ENCODE results near the gene ITGA6. TPM values are rescaled to one million over a fixed set of nuclear protein-coding genes. Genes with fewer than 3 reads are reported as not detected.
"Not testable (repeated sequence)": the region's sequence is repeated elsewhere in the genome, so short reads cannot be mapped to it uniquely, and the experiment has no call there.

Gene ITGA6
- total and polyA plus RNA-seq, 8 donors, result 14.7 to 92.7 (median 54.8) TPM

GRCh38 chr2:172531309-172531708 is 103.9 kb downstream of the ITGA6 start:
- FAIRE-seq, result no peak
- Histone ChIP-seq H3K27me3 (no peaks in the 10 kb centered on the region), H3K4me3 (no peak overlapping the region), H3K27ac (no peak overlapping the region), H3K4me1 (no peaks in the 10 kb centered on the region), H3K36me3 (no peaks in the 10 kb centered on the region), H3K9me3 (no peaks in the 10 kb centered on the region)
- no peak for DNase-seq
- intact Hi-C loops (cut with DNase I), result no loop called here
- 84 to 94% methylated on average over 2 of the region's 2 CpGs for WGBS, 2 donors
- no peak for ATAC-seq
- TF ChIP-seq CTCF (IDR thresholded peaks at IDR 0.05), result no peak

GRCh38 chr2:172532461-172532860 is 105.1 kb downstream of the ITGA6 start:
- ATAC-seq; H3K27ac ChIP-seq; H3K4me1 ChIP-seq; H3K9me3 ChIP-seq; intact Hi-C loops (cut with DNase I); H3K36me3 ChIP-seq; DNase-seq; FAIRE-seq; H3K4me3 ChIP-seq; H3K27me3 ChIP-seq: not testable (repeated sequence)
- 96 to 98% methylated on average over 2 of the region's 2 CpGs for WGBS, 2 donors

- FAIRE-seq (no peak), ATAC-seq (no peak), DNase-seq (no peak)
- Histone ChIP-seq H3K9me3 (no peaks in the 10 kb centered on the region), H3K4me1 (no peaks in the 10 kb centered on the region), H3K36me3 (no peaks in the 10 kb centered on the region), H3K27ac (no peak overlapping the region), H3K4me3 (no peak overlapping the region), H3K27me3 (no peaks in the 10 kb centered on the region)
- 95 to 100% methylated on average over 1 of the region's 1 CpG for WGBS, 2 donors
- TF ChIP-seq CTCF (IDR thresholded peaks at IDR 0.05), result no peak
- intact Hi-C loops (cut with DNase I), result no loop called here
Measured at GRCh38 chr2:172533687-172534086, 106.3 kb downstream of the ITGA6 start.

- DNase-seq, result no peak
- Histone ChIP-seq H3K36me3 (no peaks in the 10 kb centered on the region), H3K4me1 (no peaks in the 10 kb centered on the region), H3K9me3 (no peaks in the 10 kb centered on the region), H3K27ac (no peak overlapping the region), H3K4me3 (no peak overlapping the region), H3K27me3 (no peaks in the 10 kb centered on the region)
- FAIRE-seq, result no peak
- intact Hi-C loops (cut with DNase I), result no loop called here
- no peak for ATAC-seq
- TF ChIP-seq CTCF (IDR thresholded peaks at IDR 0.05), result no peak
- WGBS, 2 donors, result 83 to 98% methylated on average over 3 of the region's 3 CpGs
Measured at GRCh38 chr2:172535119-172535518, 107.7 kb downstream of the ITGA6 start.

GRCh38 chr2:172537851-172538250 is 110.5 kb downstream of the ITGA6 start:
- intact Hi-C loops (cut with DNase I); H3K36me3 ChIP-seq; H3K4me3 ChIP-seq; FAIRE-seq; ATAC-seq; H3K9me3 ChIP-seq; H3K27ac ChIP-seq; H3K27me3 ChIP-seq; DNase-seq; H3K4me1 ChIP-seq: not testable (repeated sequence)
- 93 to 97% methylated on average over 6 to 34 of the region's 37 CpGs for WGBS, 2 donors

- 59 to 77% methylated on average over 4 of the region's 4 CpGs for WGBS, 2 donors
- ATAC-seq (no peak), FAIRE-seq (no peak), DNase-seq (no peak)
- intact Hi-C loops (cut with DNase I), result no loop called here
- Histone ChIP-seq H3K27ac (no peak overlapping the region), H3K9me3 (no peaks in the 10 kb centered on the region), H3K27me3 (no peaks in the 10 kb centered on the region), H3K36me3 (no peaks in the 10 kb centered on the region), H3K4me3 (no peak overlapping the region), H3K4me1 (no peaks in the 10 kb centered on the region)
- no peak for TF ChIP-seq CTCF (IDR thresholded peaks at IDR 0.05)
Measured at GRCh38 chr2:172539767-172540166, 112.4 kb downstream of the ITGA6 start.
